HG02973 (cell line): ENCODE results near the gene B4GALT3.
"Not testable (repeated sequence)": the region's sequence is repeated elsewhere in the genome, so short reads cannot be mapped to it uniquely, and the experiment has no call there.

ENCODE experiments used
- ATAC-seq: cut with Tn5 transposase; IDR thresholded peaks from one replicate; pipeline ENCODE4 v1.9.1; 2021; ENCODE audit warnings: moderate library complexity; ENCODE audit not compliant: unreplicated experiment

Gene B4GALT3

DNA sequence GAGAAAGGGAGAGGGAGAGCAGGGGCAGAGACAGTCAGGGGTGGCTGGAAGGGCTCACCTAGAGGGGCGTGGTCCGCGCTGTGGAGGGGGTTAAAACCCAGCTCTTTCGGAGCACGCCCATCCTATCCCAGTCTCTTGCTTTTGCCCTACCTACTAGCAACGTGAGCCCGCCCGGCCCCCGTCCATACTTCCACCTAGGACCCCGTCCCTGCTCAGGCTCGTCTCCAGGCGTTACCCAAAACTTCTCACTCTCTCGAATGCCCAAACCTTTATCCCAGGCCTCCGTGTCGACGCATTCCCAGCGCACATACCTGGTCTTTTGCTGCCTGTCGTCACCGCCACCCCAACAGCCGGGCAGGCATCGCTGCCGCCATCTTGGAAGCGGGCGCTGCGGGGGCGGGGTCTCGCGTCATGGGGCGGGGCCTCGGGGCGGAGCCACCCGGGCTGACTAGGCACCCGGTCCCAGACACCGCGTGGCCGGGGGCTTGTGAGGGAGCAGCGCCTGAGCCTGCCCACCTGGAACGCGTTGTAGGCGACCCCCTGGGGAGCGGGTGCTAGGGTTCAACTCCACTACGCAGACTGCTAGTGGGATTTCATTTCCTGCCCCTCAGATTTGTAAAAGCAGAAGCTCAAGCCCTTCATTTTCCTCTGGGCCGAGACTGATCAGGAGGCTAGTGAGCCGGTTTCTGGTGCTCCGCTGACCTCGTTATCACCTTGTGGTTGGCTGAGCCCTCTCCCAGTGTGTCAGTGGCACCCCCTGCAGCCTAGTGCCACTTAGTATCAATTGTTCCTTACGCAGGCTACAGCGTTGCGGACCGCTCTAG, at the start of gene B4GALT3:
TSS of gene B4GALT3 (minus strand) at position 396 of the 824 bp plus-strand sequence. CDS start 1,447 bp downstream, outside the sequence.
- peak; percentile 66 for ATAC-seq

DNA sequence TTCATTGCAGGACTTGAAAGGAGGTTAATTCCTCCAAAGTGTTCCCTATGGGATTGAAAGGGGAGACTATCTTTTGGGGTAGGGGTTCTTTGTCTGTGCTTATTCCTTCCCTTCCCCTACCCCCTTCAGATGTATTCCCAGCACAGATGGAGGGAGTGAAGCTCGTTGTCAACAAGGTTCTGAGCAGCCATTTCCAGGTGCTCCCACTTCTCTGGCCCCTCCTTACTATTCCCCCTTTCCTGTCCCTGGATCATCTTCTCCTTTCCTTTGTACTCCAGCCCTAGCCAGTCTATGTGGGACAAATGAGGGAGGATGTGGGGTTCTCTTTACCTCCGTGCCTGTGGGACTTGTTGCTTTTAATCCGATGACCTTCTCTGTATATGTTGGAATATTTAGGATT, 49.5 kb upstream of the B4GALT3 start:
- ATAC-seq = no peak

DNA sequence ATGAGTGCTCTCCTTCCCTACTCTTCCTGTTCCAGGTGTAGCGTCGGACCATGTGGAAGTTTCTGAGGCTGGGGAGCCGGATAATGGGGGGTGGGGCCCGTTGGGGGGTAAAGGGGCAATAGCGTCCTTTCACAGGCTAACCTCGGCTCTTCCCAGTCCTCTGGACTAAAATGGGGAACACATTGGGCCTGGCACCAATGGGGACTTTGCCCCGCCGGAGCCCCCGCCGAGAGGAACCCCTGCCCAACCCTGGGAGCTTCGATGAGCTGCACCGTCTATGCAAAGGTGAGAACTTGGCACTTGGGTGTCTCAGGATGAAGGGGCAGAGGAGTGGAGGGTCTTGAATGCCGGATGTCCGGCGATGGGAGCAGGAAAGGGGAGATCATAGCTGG, 49.0 kb upstream of the B4GALT3 start:
- no peak for ATAC-seq

DNA sequence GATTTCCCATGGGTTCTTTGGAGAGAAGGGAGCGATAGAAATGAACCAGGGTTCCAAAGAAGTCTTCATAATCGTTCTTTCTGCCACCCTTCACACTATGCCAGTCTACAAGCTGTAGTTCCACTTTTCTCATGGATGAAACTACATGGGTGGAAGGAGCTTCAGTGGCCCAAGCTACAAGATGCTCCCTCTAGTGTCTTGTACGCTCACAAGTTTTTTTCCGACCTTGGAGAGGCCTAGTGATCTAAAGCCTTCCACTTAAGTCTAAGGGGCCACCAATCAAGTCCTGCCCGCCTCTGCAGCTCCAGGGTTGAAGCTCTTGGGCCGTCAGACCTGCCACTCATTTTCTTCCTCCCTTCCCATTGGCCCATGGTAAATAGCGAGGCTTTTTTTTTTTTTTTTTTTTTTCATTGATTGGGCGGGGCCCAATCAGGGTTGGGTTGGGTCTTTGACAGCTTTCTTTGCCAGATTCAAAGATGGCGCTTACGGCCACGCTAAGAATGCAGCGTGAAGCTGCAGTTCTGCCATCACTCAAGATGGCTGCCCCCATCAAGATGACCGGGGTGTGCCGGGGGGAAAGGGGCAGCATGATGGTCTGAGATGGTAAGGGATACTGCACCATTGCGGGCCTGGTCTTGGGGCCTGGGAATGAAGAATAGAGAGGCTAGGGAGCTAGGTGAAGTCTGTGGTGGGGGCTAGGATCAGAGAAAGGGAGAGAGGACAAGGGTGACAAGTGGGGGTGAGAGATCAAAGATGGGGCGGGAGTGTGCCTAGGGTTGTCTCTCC, 48.4 kb upstream of the B4GALT3 start, which contains the start of gene TOMM40L:
TSS of gene TOMM40L (plus strand) at position 527 of the 786 bp plus-strand sequence. CDS start 430 bp downstream, outside the sequence.
- ATAC-seq = peak; percentile 86

DNA sequence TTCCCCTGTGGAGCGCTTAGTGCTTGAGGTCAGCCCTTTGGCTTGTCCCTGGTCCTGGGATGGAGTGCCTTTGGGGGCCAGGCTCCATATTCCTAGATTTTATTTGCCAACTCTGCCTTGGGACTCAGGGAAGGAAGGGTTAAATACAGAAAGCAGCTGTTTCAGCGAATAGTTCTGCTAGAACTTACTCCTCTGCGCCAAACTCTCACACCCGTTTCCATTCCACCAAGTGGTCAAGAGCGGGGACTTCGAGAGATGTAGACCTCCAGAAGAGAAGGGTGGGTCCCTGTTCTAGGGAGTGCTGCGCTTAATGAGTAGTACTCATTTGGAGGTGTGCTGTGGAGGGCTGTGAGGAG, 47.8 kb upstream of the B4GALT3 start:
- ATAC-seq = no peak

DNA sequence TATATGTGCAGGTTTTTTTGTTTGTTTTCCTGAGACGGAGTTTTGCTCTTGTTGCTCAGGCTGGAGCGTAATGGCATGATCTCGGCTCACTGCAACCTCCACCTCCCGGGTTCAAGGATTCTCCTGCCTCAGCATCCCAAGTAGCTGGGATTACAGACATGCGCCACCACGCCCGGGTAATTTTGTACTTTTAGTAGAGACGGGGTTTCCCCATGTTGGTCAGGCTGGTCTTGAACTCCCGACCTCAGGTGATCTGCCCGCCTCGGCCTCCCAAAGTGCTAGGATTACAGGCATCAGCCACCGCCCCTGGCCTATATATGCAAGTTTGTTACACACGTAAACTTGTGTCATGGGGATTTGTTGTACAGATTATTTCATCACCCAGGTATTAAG, 47.4 kb upstream of the B4GALT3 start:
- ATAC-seq = not testable (repeated sequence)

DNA sequence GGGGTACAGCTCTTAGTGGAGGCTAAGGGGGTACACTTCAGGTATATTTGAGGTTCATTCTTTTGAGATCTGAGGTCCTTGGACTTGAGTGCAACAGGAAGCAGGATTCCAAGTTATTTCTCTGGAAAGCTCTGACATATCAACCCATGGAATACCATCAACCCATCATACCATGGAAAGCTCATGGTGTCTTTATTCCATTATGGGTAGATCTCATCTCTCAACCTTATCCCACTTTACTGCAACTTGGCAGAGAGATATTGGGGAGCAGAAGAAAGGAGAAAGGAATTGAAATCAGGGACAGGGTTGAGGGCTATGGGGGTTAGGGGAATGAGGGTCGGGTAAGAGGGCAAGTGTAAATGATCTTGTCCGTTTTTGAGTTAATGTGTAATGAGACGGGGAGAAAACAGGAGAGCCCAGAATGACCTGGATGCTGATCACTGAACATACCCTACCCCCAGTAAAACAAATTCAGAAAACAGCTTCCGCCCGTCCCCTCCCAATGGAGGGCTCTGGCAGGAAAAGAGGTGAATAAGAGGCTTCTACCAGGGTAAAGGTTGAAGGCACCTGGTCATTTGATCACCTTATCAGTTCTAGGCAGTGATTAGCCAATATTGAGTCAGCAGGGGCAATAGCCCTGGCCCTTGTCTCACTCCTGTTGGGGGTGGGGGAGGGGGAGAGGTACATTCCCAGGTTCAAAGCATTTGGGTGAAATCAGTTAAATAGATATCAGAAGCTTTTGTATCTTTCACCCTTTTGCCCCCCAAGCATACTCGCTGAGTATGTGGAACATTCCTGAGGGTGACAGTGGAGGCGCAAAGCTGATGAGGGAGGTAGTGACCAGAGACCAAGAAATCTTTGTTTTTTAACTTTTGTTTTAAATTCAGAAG, 46.7 kb upstream of the B4GALT3 start:
- ATAC-seq = no peak

DNA sequence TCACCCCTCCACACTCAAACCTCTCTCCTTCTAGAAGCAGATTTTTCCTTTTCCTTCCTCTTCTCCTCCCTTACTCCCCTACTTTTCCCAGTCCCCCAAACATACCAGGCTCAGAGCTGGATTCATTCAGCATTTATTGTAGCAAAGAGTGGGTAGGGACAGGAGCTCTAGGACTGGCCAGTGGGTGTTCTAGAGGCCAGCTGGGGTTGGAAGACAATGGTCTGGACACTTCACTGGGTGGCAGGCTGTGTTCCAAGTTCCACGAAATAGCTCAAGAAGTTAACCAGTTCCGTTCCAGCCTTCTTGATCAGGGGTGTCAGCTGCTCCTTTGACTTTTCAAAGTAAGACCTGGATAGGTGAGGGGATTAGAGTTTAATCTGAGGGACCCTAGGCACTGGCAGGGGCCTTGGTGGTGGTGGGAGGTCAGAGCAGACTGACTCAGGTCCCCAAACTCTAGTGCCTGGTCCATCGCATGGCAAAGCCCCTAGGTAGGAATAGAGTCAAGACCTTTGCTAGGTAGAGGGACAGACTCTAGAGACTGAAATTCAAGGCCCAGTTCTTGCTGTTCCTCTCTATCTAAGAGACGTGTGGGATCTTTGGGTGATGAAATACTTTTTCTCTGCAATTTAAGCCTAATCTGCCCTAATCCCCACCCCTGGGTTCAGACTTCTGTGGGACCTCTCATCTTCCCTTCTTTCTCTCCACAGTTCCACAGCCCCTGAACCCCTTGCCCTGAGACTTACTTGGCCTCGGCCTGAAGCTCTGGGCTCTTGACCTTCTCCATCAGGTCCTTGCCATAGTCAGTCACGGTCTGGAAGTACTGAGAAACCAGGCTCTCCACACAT, 45.1 kb upstream of the B4GALT3 start:
- no peak for ATAC-seq

DNA sequence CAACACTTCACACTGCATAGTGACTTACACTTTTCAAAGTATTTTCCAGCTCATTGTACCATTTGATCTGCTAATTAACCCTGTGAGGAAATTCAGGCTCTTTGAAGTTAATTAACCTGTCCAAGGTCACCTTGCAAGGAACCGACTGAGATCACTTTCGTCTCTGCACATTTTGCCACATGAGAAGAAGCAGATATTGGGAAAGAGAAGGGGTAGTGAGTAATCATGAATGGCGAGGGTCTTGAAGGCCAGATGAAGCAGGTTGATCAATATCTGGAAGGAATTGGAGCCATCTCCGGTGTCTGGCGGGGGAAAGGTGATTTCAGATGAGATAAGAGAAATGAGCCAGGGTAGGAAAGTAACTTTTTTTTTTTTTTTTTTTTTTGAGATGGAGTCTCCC, 42.7 kb upstream of the B4GALT3 start:
- ATAC-seq = no peak

DNA sequence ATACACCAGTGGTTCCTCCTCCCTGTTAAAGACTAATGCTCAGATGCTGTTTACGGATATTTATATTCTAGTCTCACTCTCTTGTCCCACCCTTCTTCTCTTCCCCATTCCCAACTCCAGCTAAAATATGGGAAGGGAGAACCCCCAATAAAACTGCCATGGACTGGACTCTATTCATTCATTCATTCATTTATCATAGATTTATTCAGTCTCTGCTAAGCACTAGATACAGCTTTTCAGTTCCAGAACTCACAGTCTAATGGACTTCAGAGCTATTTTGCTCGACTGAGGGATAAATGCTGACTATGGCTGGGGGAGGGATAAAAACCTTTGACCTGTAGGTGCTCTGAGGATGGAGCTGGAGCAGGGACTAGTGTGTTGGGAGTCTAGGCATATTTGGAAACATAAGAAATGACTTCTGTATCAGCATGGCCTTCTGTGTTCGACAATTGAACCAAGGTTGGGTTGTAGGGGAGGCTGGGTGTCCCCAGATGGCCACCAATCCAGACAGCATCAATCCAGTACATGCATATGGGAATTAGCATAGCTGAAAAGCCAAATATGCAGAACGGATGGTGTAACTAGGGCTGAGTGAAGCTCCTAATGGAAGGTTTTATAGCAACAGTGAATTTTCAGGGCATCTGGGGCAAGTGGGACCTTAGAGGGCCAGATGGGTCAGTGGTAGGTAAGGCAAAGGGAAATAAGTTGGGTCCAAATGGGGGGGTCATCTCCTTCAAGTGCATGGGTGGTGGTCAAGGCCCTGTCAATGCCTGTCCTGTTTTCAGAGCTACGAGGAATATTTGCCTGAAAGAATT, 42.0 kb upstream of the B4GALT3 start:
- no peak for ATAC-seq

DNA sequence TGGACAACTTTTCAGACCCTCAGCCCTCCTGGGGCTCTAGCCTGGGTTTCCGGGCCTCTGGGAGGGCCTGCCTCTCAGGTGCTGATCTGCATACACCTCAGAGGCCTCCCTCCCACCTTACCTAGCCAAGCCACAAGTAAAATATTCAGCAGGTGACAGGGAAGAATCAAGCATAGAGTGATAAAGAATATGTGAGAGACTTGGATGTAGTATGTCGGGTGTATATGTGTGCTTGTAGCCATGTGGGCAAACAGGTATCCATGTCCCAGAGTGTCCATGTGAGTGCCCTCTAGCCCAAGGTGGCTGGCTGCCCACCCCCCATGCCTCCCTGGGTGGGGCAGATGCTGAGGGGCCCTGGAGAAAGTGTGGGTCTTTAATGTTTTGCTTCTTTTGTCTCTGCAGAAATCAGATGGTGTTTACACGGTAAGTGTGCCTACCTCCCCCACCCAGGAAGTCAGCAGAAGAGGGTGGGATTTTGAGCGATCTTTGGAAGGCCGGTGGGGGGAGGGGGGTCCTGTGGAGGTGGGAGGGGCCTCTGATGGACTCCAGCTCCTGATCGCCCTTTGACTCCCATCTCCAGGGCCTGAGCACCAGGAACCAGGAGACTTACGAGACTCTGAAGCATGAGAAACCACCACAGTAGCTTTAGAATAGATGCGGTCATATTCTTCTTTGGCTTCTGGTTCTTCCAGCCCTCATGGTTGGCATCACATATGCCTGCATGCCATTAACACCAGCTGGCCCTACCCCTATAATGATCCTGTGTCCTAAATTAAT, 41.2 kb upstream of the B4GALT3 start:
- ATAC-seq = no peak

DNA sequence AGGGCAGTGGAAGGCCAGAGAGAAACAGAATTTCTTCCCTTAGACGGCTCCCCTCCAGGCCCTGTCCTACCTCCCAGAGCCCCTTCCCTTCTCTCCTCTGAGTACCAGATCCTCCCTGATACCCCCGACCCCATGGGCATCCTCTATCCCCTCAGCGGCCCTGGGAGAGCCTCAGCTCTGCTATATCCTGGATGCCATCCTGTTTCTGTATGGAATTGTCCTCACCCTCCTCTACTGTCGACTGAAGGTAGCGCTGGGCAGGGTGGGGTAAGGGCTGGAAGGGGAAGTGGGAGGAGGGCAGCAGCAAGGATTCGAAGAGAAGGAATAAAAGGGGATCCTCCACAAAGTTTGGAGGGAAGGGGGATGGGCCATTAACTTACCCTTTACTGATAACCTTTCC, 40.5 kb upstream of the B4GALT3 start:
- no peak for ATAC-seq

DNA sequence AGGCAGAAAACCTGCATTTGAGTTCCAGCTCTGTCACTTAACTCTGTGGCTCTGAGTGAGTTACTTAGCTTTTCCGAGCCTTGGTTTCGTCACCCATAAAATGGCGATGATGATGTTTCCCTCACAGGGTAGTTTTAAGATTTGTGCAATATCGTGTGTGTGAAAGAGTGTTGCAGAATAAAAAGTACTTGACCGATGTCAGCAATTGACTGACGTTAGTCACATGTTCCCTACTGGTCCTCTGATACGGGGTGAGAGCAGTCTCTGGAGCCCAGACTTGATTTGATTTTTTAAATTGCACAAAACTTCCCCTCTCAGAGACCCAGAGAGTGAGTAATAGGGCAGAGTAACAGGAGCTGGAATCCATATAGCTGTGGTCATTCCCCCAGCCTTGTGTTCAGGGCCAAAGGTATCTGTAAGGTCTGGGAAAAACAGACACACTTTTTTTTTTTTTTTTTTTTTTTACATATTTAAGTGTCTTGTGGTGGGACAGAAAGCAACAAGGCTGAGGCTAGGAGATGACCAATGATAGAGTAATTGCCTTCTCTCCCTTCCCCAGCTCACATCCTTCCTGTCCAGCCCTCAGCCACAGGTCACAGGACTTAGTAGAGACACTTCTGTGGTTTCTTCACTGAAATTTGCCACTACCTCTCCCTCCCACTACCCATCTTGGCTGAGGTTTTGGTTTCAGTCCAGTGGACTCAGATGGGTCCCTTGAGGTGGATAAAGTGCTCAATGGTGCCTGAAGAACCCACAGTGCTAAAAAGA, 39.8 kb upstream of the B4GALT3 start:
- peak; percentile 60 for ATAC-seq

DNA sequence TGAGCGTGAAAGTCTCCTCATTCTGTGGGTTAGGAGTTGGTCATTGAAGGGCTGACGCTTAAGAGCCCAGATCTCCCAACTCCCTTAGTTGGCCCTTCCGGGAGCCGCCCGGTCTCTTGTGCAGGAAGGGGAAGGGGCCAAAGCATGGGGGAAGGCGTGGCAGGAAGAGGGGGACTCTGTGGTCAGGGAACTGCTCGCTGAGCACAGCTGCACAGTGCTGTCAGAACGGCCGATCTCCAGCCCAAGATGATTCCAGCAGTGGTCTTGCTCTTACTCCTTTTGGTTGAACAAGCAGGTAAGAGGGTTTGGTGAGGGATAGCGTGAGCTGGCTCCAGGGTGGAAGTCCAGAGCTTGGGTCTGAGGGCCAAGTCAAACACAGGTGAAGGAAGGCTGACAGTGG, 37.8 kb upstream of the B4GALT3 start, which contains the start of gene FCER1G:
TSS of gene FCER1G (plus strand) at position 220 of the 400 bp plus-strand sequence. CDS start at position 247, 27 bp downstream.
- no peak for ATAC-seq

DNA sequence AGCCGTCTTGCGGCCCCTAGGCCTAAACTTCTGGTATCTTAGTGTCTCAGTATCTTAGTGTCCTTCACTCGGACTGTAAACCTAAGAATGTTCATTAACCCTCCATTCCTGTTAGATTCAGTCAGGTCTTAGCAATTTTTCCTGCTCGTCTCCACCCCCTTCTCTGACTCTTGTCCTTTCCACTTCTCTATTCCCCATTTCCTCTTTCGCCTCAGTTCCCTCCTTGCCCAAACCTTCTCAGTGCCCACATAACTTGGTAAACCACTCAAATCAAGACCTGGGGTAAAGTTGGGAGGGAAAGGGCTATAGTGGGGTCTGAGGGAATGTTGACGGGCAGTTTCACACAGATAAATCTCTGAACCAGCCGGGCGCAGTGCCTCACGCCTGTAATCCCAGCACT, 37.1 kb upstream of the B4GALT3 start:
- ATAC-seq = no peak

DNA sequence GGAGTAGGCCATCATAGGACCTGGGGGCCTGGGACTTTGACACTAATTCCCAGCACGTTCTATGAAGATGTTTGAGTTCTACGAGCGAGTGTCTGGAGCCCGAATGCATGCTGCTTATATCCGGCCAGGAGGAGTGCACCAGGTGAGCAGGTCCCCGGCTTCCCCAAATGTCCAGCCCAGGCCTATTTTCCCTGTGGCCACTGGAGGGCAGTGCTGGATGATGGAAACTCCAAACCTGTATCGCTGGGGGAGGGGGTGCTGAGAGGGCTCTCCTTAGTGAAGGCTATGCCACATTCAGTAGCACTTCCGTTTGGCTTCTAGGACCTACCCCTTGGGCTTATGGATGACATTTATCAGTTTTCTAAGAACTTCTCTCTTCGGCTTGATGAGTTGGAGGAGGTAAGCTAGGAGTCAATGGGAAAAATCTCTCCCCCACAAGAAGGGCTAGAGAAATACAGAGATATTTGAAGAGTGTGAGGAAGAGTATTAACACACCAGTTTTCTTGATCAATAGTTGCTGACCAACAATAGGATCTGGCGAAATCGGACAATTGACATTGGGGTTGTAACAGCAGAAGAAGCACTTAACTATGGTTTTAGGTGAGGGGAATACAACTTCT, 32.6 kb upstream of the B4GALT3 start:
- ATAC-seq = peak; percentile 74

DNA sequence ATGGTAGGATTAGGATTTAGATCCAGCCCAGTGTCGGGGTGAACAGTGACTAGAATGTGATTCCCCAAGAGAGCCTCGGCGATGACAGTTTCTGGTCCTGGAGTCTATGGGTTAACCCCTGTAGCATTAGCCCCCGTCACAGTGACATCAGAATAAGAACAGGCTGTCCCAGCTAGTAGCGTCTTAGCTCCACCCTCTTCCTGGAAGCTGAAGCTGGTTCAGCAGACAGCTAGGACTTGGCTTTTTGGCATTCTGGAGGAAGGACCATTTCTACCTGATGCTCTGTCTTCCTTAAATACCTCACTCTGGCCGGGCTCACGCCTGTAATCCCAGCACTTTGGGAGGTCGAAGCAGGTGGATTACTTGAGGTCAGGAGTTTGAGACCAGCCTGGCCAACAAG, 29.9 kb upstream of the B4GALT3 start:
- ATAC-seq = no peak
